DMS 273 treated with DMSO at 0.1 percent for 48 hours (cell line): ENCODE measurements around the gene MIF.
"Not testable (repeated sequence)": the region's sequence is repeated elsewhere in the genome, so short reads cannot be mapped to it uniquely, and the experiment has no call there.

ENCODE experiments used
- DNase-seq: peaks from one replicate; lab custom pipeline; 2025; lab: John Stamatoyannopoulos, UW

MIF gene

GRCh38 chr22:23877566-23877965 is 16.6 kb upstream of the MIF start:
- no peak for DNase-seq

GRCh38 chr22:23878219-23878618 is 16.0 kb upstream of the MIF start:
- DNase-seq = no peak

GRCh38 chr22:23882370-23882769 is 11.8 kb upstream of the MIF start:
- no peak for DNase-seq

- no peak for DNase-seq
These were observed 10.5 kb upstream of the MIF start for GRCh38 chr22:23883658-23884057.

GRCh38 chr22:23884140-23884539 is 10.0 kb upstream of the MIF start:
- no peak for DNase-seq

- DNase-seq = no peak
These were observed 5.4 kb upstream of the MIF start for GRCh38 chr22:23888615-23889401.

- DNase-seq = no peak
These were observed 4.6 kb upstream of the MIF start for GRCh38 chr22:23889620-23890019.

- DNase-seq = no peak
These were observed 2.5 kb upstream of the MIF start for GRCh38 chr22:23891726-23892125.

- DNase-seq = no peak
These were observed 2.1 kb upstream of the MIF start for GRCh38 chr22:23892130-23892529.

GRCh38 chr22:23892706-23893105 is 1.5 kb upstream of the MIF start:
- DNase-seq = no peak

- no peak for DNase-seq
These were observed 850 bp upstream of the MIF start for GRCh38 chr22:23893121-23893944.

GRCh38 chr22:23894710-23895598 is 771 bp downstream of the MIF start:
- peak; percentile 19 for DNase-seq

- DNase-seq = no peak
These were observed 1.5 kb downstream of the MIF start for GRCh38 chr22:23895599-23896144.

GRCh38 chr22:23896166-23896522 is 2.0 kb downstream of the MIF start:
- no peak for DNase-seq

- DNase-seq = no peak
These were observed 2.5 kb downstream of the MIF start for GRCh38 chr22:23896523-23897186.

- DNase-seq = no peak
These were observed 3.1 kb downstream of the MIF start for GRCh38 chr22:23897320-23897719.

GRCh38 chr22:23898006-23898974 is 4.1 kb downstream of the MIF start:
- DNase-seq = no peak

GRCh38 chr22:23899042-23899745 is 5.0 kb downstream of the MIF start:
- no peak for DNase-seq

GRCh38 chr22:23900227-23900626 is 6.0 kb downstream of the MIF start:
- not testable (repeated sequence) for DNase-seq

- DNase-seq = no peak
These were observed 7.4 kb downstream of the MIF start for GRCh38 chr22:23901600-23901999.
